Liver (tissue), 3 donors: ENCODE measurements around the gene ANKDD1A.

Source experiments
- ATF3 ChIP-seq: IDR thresholded peaks from 2 replicates; pipeline ENCODE4 v1.6.1; 2016; ENCODE audit warnings: antibody characterized with exemption
- CTCF ChIP-seq: fragments of 150-350 bp; IDR thresholded peaks from 2 replicates; pipeline ENCODE4 v1.5.1; 2017; ENCODE audit warnings: improper control_type of control experiment, low read depth, low read length; ENCODE audit not compliant: missing input control
- EGR1 ChIP-seq, 2 donors: IDR thresholded peaks; 2 replicates each; pipeline ENCODE4 v1.6.1; 2016 to 2018; ENCODE audit warnings: antibody characterized with exemption in 2 of 2, low read depth in 2 of 2
- GABPA ChIP-seq, 2 donors: IDR thresholded peaks in 1 of 2; conservative IDR thresholded peaks in 1 of 2; 2 replicates each; pipeline ENCODE4 v1.6.1; 2016; ENCODE audit warnings: antibody characterized with exemption in 2 of 2, mild to moderate bottlenecking in 1 of 2, moderate library complexity in 1 of 2
- RAD21 ChIP-seq, 2 donors: IDR thresholded peaks; 2 replicates each; pipeline ENCODE4 v1.6.1; 2016; ENCODE audit warnings: antibody characterized with exemption in 2 of 2, mild to moderate bottlenecking in 2 of 2
- REST ChIP-seq: IDR thresholded peaks from 2 replicates; pipeline ENCODE4 v1.6.1; 2016; ENCODE audit warnings: antibody characterized with exemption, mild to moderate bottlenecking
- SP1 ChIP-seq: IDR thresholded peaks from 2 replicates; pipeline ENCODE4 v1.6.1; 2018; ENCODE audit warnings: antibody characterized with exemption, mild to moderate bottlenecking
- ZBTB33 ChIP-seq: IDR thresholded peaks from 2 replicates; pipeline ENCODE4 v1.6.1; 2016; ENCODE audit warnings: antibody characterized with exemption
- donor health status: healthy.
- donor health status: healthy.

- no peak for TF ChIP-seq RAD21 (IDR thresholded peaks at IDR 0.05)
- TF ChIP-seq EGR1 (IDR thresholded peaks at IDR 0.05; ENCODE audit: low read depth in 2 of 2): no peak
- TF ChIP-seq SP1: no peak
- TF ChIP-seq CTCF: no peak
- no peak for TF ChIP-seq ZBTB33
- no peak for TF ChIP-seq REST
- TF ChIP-seq ATF3: no peak
- no peak for TF ChIP-seq GABPA (IDR thresholded peaks at IDR 0.05 in 1 of 2, conservative IDR thresholded peaks at IDR 0.05 in 1 of 2)
Measured at GRCh38 chr15:64944961-64945360, 33.3 kb downstream of the ANKDD1A start.
